ENCODE measurements around the gene AXDND1.
"Not testable (repeated sequence)": the region's sequence is repeated elsewhere in the genome, so short reads cannot be mapped to it uniquely, and the experiment has no call there.

Gene AXDND1

DNA sequence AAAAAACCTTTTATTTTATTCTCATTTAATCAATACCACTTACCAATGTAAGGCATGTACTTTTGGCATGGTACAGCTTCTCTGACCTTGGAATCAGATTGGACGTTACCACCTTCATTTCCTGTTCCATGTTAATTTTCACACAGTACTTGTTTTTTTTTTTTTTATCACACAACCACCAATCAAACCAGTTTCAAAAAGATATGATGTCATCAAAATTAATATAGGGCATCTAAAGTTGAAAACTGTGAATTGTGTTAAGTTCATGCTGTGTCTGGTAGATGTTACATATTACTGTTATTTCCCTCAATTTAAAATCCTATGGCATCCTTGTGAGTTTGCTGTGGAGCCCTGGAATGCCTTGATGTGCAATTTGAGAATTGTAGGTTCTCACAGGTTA is 124.8 kb downstream of the AXDND1 start:
- no peak for DNase-seq

DNA sequence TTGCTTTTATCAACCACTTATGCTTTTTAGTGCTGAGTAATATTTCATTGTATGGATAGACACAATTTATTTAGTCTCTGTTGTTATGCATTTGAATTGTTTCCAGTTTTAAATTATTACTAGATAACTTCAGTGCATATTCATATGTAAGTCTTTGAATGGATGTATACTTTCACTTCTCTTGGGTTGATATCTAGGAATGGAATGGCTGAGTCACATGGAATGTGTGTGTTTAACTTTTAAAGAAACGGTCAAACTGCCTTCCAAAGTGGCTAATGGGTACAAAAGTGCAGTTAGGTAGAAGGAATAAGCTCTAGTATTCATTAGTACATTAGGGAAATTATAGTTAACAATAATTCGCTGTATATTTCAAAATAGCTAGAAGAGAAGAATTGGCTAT is 127.6 kb downstream of the AXDND1 start:
- DNase-seq = no peak

DNA sequence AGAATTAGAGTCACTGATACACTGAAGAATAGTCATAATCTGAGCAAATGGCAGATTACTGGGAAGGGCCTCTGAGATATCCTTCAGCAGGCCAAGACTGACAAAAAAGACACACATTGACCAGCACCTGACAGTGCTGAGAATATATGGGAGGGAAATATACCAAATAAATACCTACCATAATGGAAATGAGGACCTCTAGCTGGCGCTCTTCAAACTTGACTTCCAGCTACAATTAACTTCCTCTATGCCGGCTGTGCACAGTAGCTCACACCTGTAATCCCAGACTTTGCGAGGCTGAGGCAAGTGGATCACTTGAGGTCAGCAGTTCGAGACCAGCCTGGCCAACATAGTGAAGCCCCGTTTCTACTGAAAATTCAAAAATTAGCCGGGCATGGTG is 140.4 kb downstream of the AXDND1 start:
- DNase-seq = no peak

DNA sequence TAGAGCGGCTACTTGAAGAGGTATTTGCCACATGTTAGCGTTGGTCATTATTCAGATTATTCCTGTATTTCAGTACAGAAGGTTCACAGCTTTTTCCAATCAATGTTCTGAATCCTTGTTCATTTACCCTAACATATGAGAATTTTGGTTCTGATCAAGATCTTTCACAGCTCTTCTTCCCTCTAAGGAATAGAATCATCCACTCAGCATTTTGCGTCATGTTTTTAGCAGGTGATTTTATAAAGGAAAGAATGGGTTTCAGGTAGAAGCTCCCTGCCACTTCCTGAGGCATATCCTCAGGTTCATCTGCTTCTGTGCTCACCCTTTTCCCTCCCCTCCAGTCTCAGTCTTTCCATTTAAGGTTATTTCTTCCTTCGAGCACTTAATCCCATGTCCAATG is 143.6 kb downstream of the AXDND1 start:
- no peak for DNase-seq

DNA sequence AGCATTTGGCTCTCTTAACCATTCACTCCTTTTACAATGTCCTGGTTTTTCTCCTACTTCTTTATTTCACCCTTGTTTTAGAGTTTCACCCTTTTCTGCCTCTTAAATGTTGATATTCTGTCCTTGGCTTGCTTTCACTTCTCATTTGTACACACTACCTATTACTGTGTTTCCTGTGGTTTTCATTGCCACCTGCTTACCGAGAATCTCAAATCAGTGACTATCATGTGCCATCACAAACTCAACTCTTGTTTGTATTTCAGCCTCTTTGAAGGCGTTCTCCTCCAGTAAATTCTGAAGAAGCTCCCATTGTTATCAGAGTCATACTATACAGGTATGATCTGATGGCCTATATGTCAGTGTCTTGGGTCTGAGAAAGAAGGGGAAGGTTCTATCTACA is 144.3 kb downstream of the AXDND1 start:
- DNase-seq = no peak

DNA sequence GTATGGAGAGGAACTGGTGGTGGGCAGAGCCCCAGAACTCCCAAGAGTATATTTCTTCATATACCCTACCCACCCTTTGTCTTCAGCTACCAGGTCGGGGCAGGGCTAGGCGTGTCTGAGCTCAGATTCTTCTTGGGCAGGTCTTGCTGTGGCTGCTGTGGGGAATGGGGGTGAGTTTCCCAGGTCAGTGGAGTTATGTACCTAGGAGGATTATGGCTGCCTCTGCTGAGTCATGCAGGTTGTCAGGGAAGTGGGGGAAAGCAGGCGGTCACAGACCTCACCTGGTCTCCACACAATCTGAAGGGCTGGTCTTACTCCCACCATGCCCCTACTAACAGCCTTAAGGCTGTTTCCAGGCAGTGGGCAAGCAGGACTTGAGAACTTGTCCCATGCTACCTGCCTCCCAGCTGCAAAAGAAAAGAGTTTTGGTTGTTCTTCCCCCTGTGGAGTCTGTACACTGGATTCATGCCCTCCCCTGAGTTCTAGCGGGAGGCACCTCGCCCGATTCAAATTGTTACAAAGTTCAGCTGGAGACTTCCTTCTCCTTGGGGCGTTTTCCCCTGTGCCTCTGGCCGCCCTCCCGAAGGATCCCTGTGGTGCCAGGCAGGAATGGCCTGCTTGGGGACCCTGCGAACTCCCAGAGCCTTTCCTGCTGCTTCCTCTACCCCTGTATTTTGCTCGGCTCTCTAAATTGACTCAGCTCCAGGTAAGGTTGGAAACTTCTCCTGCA is 151.4 kb downstream of the AXDND1 start:
- no peak for DNase-seq

DNA sequence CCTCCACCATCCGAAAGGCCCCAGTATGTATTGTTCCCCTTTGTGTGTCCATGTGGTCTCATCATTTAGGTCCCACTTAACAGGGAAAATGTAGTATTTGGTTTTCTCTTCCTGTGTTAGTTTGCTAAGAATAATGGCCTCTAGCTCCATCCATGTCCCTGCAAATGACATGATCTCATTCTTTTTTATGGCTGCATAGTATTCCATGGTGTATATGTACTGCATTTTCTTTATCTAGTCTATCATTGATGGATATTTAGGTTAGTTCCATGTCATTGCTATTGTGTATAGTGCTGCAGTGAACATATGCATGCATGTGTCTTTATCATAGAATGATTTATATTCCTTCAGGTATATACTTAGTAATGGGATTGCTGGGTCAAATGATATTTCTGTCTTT is 152.8 kb downstream of the AXDND1 start:
- not testable (repeated sequence) for DNase-seq

DNA sequence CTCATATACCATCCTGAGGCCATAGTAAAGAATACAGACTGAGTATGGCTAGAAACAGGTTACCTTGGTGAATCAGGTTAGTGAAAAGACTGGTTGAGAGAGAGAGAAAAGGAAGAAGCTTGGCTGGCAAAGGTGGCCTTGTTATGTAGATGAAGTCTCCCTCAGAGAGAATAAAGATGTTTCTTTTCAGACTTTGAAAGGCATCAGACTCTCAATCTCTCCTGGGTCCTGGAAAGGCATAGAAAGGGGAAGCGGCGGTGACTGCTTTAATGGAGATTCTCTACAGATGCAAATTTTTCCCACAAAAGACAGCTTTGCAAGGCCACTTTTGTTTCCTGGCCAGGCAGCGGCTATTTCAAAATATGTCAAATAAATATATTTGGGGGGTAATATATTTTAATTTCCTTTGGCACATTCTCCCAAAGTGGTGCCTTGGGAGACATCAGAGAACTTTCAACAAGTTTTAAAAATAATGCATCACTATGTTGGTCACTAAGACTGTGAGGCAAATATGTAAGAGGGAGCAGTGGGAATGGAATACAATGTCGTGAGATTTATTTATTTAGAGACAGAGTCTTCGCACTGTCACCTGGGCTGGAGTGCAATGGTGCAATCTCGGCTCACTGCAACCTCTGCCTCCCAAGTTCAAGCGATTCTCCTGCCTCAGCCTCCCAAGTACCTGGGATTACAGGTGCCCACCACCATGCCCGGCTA is 163.9 kb downstream of the AXDND1 start:
- no peak for DNase-seq

DNA sequence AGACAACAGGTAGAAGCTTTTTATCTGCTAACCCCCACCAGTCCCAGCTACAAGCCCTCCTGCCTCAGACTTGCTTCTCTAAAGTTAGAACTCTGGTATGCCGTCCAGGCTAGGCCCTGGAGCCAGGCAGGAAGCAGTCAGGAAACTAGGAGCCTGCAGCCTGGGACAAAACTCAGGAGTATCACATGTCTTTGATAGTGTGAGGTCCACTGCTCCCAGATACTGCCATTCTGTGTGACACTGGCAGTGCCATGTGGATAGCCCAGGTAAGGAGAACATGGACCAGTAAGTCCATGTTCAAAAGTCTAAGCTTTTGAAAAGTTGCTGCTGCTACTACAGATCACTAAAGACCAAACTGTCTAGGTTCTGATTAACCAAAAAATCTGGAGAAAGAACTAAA is 164.6 kb downstream of the AXDND1 start:
- no peak for DNase-seq

DNA sequence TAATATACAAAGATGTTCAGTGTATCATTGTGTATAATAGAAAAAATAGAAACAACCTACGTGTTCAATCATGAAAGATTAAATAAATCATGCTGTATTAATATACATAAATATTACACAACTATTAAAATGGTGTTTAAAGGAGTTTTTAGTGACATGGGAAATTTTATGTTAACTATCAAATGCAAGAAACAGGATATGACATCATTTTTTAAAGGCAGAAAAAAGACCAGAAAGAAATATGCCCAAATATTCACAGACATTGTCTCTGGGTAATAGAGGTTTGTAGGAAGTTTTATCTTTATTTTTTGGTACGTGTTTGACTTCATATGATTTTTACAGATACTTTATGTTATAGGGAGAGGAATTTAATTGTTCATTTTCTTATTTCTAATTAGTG is 176.0 kb downstream of the AXDND1 start:
- DNase-seq = no peak

DNA sequence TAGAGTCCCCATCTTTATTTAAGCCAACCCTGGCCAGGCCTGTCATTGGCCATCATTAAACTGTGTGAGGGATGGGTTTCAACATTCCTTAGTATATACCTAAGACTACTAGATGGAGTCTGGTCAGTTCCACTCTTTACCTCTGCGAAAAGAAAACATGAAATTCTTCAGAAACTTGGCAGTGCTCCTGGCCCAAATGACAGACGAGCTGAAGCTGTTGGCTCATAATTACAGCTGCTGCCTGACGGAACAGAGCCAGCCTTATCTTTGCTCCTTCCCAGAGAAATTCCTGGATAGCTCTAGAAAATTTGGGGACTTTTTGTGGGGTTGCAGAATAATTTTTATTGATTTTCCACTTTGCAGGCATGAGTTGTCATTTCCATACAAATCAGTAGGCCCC is 179.6 kb downstream of the AXDND1 start:
- no peak for DNase-seq

DNA sequence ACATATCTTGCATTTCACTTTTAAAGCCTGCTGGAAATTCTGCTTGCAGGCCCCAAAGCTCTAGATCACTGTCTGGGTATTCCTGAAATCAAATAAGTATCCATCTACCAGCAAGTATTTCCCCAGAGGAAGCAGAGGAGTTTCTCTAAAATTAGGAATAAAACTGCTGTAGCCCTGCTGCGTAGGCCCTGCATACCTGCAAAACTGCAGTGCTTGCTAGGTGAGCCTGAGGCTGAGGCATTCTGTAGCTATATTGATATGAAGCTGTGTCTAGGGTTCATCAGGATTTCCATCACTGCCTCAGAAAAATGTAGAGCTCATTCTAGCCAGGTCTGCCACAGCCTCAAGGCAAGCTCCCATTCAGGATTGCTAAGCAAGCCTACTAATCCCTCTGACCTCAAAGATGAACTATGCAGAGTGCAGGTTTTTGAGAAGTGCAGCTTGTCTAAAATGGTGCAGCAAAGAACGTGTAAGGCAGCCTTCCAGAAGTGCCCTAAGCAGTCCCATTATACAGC is 181.3 kb downstream of the AXDND1 start:
- DNase-seq = no peak

DNA sequence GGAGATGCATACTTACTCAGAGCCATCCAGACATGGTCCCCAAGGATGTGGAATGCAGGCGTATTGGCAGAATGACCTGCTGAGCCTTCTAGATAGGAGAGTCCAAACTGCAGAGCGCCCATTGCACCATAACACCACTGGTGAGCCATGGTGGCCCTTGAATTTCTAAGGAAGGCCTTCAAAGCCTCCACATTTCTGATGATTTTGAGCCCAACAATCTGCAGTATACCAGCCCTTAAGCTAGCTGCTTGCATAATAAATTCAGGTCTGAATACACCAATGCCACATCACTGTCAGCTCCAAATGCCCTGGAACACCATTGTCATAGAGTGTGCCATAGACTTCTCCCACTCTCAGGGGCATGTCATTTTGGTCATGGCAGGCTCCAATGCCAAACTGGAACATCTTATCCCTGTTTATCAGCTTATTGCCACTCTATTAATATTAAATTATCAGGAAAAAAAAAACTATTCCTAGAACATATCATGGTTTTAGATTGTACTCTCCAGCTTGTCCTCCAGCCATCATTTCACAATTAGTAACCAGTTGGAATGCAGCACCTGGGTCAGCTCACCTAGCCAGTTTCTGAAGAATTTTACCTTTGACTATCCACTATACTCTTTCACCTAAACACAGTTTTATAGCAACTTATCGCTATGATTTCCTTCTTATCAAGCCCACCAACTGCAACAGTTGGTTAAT is 183.0 kb downstream of the AXDND1 start:
- DNase-seq = no peak

DNA sequence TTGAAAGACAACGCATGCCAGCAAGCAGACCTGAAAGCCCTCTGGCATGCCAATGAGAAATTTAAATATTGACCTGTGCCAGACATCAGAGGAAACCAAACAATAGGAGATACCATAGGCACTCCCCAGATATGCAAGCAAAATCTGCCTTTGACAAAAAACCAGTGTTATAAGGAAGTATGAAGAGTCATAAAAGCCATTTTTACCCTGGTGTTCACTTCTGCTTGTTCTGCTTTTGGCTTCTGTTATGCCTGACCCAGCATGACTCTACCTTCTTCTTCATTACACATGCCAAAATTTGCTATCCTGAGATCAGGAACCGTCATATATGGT is 183.6 kb downstream of the AXDND1 start:
- no peak for DNase-seq

DNA sequence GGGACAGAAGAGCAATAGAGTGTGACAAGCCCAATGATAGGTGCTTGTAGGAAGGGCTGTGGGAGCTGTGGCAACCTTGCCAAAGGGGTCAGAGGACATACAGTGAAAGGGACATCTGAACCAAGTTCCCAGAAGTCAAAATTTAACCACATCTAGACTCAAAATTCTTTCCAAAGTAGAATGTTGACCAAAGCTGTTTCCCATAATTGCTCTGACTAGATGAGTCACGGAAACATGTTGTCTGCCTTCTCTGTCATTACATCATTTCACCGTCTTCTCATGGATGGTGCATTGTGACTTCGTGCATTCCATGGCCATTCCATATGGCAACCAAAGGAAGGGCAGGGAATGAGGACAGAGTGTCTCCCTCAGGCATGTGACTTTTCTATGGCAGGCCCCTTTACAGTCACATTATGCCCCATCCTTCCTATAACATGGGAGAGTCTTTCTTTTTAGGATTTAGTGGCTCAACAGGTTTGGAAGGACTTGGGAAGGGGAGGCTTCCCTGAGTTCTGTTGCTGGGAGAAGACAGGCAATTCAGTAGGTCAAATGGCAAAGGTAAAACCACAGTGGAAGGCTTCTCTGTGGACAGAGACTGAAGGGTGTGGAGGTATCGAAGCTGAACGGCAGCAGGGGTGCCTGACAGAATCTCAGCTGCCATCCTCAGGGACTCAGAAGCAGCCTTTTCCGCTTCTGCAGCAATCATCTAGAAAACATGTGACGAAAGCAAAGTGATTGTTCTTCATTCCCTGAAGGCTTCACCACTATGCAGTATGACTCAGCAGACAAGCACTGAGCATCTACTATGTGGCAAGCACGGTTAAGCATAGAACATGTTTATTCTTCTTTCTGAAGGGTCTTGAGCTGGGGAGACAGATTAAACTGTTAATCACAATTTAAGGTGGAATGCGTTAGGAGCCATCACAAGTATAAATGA is 185.2 kb downstream of the AXDND1 start:
- no peak for DNase-seq

DNA sequence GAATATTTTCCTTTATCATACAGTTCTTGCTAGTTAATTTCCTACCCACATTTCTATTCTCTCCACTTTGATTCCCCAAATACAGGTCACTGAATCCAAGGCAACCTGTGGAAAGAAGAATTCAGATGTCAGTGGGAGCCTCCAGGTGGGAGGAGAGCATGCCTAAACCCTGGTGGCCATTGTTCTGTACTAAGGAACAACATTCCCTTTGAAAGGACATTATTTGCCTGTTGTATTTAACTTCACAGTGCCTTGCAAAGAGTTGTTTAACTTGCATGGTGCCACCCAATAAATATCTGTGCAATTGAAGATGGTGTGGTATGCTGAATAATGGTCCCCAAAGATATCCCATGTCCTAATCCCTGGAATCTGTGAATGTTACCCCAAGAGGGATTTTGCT is 188.7 kb downstream of the AXDND1 start:
- no peak for DNase-seq

DNA sequence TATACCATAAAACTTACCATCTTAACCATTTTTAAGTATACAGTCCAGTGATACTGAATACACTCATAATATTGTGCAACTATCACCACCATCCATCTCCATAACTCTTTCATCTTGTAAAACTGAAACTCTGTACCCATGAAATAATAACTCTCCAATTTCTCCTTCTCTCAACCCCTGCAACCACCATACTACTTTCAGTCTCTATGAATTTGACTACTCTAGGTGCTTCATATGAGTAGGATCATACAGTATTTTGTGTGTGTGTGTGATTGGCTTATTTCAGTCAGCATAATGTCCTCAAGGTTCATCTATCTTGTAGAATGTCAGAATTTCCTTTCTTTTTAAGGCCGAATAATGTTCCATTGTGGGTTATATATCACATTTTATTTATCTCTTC is 192.3 kb downstream of the AXDND1 start:
- DNase-seq = no peak

DNA sequence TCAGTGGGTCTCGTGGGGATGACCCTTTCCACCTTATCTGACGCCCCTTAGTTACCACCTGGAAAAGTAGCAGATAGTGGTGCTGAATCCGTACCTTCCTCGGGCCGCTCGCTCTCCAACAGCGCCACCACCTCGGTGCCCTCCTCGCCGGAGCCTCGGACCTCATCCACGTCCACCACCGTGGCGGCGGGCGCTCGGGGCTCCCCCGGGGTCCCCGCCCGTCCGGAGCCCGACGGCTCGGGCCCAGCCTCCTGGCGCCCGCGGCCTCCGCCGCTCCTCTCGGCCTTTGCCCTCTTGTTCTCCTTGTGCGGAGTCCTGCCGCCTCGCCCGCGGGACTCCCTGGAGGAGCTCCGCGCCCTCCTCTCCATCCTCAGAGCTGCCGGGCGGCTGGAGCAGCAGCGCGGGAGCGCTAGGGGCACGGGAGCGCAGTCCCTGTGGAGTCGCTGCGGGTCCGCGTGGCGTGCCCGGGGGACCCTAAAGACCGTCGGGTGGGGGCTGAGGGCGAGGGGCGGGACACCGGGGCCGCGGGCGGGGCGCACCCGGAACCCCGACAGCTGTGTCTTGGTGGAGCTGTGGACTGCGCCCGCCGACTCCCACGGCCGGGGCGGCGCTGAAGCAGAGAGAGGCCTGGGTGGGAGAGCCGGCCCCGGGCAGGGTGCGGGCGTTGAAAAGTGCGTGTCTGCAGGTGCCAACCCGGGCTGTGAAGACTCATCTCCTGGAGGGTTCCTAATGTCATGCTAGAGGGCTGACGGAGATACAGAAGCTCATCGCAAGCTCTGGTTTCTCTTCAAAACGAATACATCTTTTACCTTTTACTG is 209.9 kb downstream of the AXDND1 start, which contains the start of gene NPHS2:
NPHS2 (minus strand) TSS at position 452 of the 818 bp plus-strand sequence; CDS start at position 368, 84 bp downstream.
- no peak for DNase-seq

DNA sequence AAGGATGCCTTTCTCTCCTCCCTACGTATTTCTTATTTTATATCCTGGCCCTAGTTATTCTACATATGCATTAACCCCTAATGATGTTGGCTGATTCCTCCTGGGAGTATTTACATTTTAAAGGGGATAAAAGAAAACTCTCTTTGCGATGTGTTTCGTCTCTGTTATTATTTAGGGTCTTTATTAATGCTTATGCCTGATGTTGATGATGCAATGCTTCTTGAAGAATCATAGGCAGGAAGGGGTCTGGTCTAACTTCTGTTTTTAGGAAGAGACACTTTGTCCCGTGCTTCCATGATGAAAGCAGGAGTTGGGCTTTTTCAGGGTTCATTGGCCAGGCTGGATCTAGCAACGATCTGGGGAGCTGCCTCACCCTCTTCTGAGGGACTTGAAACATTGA is 210.7 kb downstream of the AXDND1 start:
- DNase-seq = no peak

DNA sequence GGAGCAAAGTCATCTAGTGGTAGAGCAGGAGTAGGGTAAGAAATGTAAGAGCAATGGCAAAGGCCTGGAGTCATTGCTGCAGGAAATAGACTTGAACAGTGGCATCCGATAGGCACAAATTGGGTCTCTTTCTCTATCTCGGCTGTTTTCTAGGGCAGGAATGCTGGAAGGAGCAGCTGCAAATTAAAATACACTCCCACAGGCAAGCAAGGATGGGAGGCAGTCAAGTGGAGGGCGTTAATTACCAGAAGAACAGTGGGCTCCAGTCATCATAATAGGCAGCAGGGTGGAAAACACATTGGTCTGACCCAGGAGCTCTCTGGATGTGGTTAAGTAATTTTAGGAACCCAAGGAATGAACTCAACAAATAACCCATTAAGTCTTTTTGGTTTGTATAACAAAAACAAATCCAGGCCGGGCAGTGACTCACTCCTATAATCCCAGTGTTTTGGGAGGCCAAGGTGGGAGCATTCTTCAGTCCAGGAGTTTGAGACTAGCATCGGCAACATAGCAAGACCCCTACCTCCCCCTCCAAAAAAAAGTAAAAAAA is 218.1 kb downstream of the AXDND1 start:
- no peak for DNase-seq

DNA sequence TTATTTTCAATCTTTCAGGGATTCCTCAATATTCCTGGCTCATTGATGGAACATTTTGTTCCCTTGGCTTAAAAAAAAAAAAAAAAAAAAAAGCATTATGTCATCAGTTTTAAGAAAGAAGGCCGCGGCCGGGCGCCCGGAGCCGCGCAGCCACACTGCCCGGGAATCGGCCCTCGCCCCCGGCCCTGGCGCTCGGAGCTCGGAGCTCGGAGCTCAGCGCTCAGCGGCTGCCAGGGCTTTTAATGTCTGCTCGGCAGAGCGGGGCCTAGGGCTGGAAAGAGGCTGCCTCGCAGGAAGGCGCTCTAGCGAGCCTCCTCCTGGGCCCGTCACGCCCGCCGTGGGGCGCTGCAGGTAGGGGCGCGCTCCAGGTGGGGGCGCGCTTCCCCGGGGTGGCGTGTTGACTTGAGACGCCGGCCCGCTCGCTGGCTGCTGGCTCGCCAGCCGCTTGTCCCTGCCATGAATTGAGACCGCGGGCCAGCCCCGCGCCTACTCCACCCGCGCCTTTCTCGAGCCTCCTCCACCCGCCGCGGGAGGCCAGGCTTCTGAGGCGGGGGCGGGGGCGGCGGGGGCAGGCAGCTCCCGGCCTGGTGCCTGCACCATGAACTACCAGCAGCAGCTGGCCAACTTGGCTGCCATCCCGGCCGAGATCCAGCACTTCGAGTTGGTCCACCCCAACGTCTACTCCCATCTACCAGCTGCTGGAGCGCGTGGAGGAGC is 220.5 kb downstream of the AXDND1 start:
- no peak for DNase-seq

All from activated CD8-positive, alpha-beta memory T cell treated with anti-CD3 and anti-CD28 coated beads, Interleukin-2, amount 50 U/mL, for 48 hours (primary cell).